Natural killer cell (primary cell): ENCODE data around the gene PTPRN2. TPM values are rescaled to one million over a fixed set of nuclear protein-coding genes. Genes with fewer than 3 reads are reported as not detected.

Source experiments
- ATAC-seq, 3 donors: fragments of 150-1000 bp in 2 of 3; fragments of 200-7000 bp in 1 of 3; cut with Tn5 transposase; 1 replicate in 1 of 3; 2 replicates in 2 of 3; pipeline ENCODE4 v1.10.0; 2021; ENCODE audit warnings: mild to moderate bottlenecking in 2 of 3, moderate library complexity in 2 of 3
- DNase-seq, 2 donors: peaks; one replicate each; pipeline versions ENCODE4 v3.0.0 to v3.0.0-alpha.2; 2013 to 2021; ENCODE audit warnings: mixed read lengths in 1 of 2
- H3K27ac ChIP-seq: one replicate; pipeline ENCODE4 v1.5.1; 2013; ENCODE audit warnings: mild to moderate bottlenecking, low read length
- H3K27me3 ChIP-seq: one replicate; pipeline ENCODE4 v1.6.1; 2013; ENCODE audit warnings: low read length; ENCODE audit not compliant: control insufficient read depth, insufficient read depth
- H3K36me3 ChIP-seq: one replicate; pipeline ENCODE4 v1.6.1; 2013; ENCODE audit warnings: low read length; ENCODE audit not compliant: control insufficient read depth, insufficient read depth
- H3K4me1 ChIP-seq: one replicate; pipeline ENCODE4 v1.6.1; 2013; ENCODE audit warnings: low read length; ENCODE audit not compliant: control insufficient read depth, insufficient read depth
- H3K4me3 ChIP-seq: one replicate; pipeline ENCODE4 v1.5.1; 2013; ENCODE audit warnings: low read length
- H3K9me3 ChIP-seq: one replicate; pipeline ENCODE4 v1.6.1; 2013; ENCODE audit warnings: low read length; ENCODE audit not compliant: control insufficient read depth, insufficient read depth
- H3K27ac Mint-ChIP-seq, 2 donors: one replicate each; pipeline ENCODE4 v1.8.0; 2022; ENCODE audit warnings: mild to moderate bottlenecking in 2 of 2, mixed read lengths in 2 of 2, moderate library complexity in 1 of 2
- H3K27me3 Mint-ChIP-seq, 2 donors: one replicate each; pipeline ENCODE4 v1.8.0; 2022; ENCODE audit warnings: low read depth in 2 of 2, mixed read lengths in 2 of 2
- H3K36me3 Mint-ChIP-seq: one replicate; pipeline ENCODE4 v1.8.0; 2022; ENCODE audit warnings: mixed read lengths
- H3K4me1 Mint-ChIP-seq, 2 donors: one replicate each; pipeline ENCODE4 v1.8.0; 2022; ENCODE audit warnings: mixed read lengths in 2 of 2
- H3K4me3 Mint-ChIP-seq: one replicate; pipeline ENCODE4 v1.8.0; 2022; ENCODE audit warnings: mild to moderate bottlenecking, moderate library complexity, mixed read lengths
- H3K9me3 Mint-ChIP-seq, 2 donors: one replicate each; pipeline ENCODE4 v1.8.0; 2022; ENCODE audit warnings: mixed read lengths in 2 of 2
- WGBS: methylation state at CpG from one replicate; pipeline ENCODE4 v1.1.7; 2013; ENCODE audit warnings: missing lambda C conversion rate; ENCODE audit not compliant: insufficient coverage; 5-methylcytosine and 5-hydroxymethylcytosine counted together
- intact Hi-C: fragments of 100-400 bp; cut with micrococcal nuclease; formaldehyde crosslinking; loops from one replicate; pipeline ENCODE4 v1.14.2; 2022
- total RNA-seq, 4 donors: library from RNA; stranded (reverse); fragments of 120-200 nt in 1 of 4; gene quantifications; one replicate each; pipeline versions ENCODE4 v1.2.3 to v1.2.4, GENCODE V29; 2013 to 2022
- TF ChIP-seq, protein P1 (sequence below): fragments of 200-600 bp; IDR thresholded peaks from one replicate; pipeline ENCODE4 v1.8.0; 2022; ENCODE audit warnings: antibody characterized with exemption

PTPRN2 gene
- total RNA-seq, 3 donors from 2014 or later (not counting 1 experiment from before 2014, with no cell fraction given) = 1.3 to 2.5 (median 1.9) TPM

DNA sequence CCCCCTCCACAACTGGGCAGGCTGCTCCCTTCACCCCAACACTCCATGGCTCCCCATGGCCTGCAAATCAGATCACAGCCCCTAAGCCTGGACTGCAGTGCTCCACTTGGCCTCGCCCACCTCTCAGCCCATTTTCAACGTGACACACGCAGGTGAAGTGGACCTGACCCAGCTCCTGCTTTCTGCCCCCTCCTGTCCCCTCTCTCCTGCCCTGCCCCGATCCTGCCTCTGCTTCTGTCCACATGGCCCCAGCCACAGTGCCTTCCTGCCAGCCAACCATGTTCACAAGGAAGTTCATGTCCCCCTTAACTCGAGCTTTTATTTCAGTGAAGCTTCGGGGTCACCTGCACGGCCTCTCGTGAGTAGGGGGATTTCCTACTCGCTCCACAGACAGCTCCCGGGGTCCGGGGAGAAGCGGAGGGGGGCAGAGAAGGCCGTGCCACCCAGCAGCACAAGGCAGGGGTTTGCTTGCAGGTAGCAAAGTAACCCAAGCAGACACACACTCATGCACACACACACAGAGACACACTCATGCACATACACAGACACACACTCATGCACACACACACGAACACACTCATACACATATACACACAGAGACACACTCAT, 713.3 kb downstream of the PTPRN2 start:
- H3K4me3 Mint-ChIP-seq = no peak overlapping the region
- no peaks in the 10 kb centered on the region for H3K36me3 Mint-ChIP-seq
- no peak overlapping the region for H3K27ac Mint-ChIP-seq
- WGBS = 85% methylated on average over 14 of the region's 14 CpGs
- Histone ChIP-seq H3K9me3 (no peaks in the 10 kb centered on the region), H3K27ac (no peak overlapping the region), H3K4me1 (peaks cover 6% of the 10 kb centered on the region), H3K4me3 (no peak overlapping the region), H3K36me3 (no peaks in the 10 kb centered on the region), H3K27me3 (no peaks in the 10 kb centered on the region)
- H3K27me3 Mint-ChIP-seq = peaks cover 0 to 3% of the 10 kb centered on the region in 2 donors
- DNase-seq (no peak), ATAC-seq (no peak)
- TF ChIP-seq, protein P1, sequence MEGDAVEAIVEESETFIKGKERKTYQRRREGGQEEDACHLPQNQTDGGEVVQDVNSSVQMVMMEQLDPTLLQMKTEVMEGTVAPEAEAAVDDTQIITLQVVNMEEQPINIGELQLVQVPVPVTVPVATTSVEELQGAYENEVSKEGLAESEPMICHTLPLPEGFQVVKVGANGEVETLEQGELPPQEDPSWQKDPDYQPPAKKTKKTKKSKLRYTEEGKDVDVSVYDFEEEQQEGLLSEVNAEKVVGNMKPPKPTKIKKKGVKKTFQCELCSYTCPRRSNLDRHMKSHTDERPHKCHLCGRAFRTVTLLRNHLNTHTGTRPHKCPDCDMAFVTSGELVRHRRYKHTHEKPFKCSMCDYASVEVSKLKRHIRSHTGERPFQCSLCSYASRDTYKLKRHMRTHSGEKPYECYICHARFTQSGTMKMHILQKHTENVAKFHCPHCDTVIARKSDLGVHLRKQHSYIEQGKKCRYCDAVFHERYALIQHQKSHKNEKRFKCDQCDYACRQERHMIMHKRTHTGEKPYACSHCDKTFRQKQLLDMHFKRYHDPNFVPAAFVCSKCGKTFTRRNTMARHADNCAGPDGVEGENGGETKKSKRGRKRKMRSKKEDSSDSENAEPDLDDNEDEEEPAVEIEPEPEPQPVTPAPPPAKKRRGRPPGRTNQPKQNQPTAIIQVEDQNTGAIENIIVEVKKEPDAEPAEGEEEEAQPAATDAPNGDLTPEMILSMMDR = no peak
- no peaks in the 10 kb centered on the region for H3K9me3 Mint-ChIP-seq
- H3K4me1 Mint-ChIP-seq = peaks cover 0 to 16% of the 10 kb centered on the region in 2 donors
- intact Hi-C loops = no loop called here

DNA sequence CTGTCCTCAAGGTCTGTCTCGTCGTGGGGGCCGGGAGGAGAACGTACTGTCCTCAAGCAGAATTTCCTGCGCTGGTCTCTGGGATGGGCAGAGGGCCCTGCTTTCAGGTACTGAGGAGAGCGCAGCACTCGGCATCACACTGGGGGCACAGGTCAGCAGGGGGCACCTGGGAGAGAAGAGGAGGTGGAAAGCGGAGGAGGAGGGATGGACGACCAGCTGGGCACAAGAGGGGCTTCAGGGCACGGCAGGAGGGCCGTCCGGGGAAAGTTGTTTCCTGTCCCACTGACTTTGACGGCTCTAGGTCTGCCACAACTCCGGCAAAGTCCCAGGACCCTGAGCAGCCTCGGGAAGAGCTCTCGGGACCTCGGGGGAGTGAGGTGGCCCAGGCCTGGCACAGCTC, 714.0 kb downstream of the PTPRN2 start:
- ATAC-seq (no peak), DNase-seq (no peak)
- no peaks in the 10 kb centered on the region for H3K27me3 ChIP-seq
- H3K9me3 ChIP-seq = no peaks in the 10 kb centered on the region
- Mint-ChIP-seq H3K36me3 (no peaks in the 10 kb centered on the region), H3K4me1 (peaks cover 0 to 16% of the 10 kb centered on the region in 2 donors), H3K27me3 (peaks cover 0 to 3% of the 10 kb centered on the region in 2 donors), H3K9me3 (no peaks in the 10 kb centered on the region), H3K27ac (no peak overlapping the region), H3K4me3 (no peak overlapping the region)
- H3K27ac ChIP-seq = no peak overlapping the region
- peaks cover 6% of the 10 kb centered on the region for H3K4me1 ChIP-seq
- 93% methylated on average over 17 of the region's 17 CpGs for WGBS
- intact Hi-C loops = no loop called here
- TF ChIP-seq, protein P1 = no peak
- H3K4me3 ChIP-seq = no peak overlapping the region
- H3K36me3 ChIP-seq = no peaks in the 10 kb centered on the region

DNA sequence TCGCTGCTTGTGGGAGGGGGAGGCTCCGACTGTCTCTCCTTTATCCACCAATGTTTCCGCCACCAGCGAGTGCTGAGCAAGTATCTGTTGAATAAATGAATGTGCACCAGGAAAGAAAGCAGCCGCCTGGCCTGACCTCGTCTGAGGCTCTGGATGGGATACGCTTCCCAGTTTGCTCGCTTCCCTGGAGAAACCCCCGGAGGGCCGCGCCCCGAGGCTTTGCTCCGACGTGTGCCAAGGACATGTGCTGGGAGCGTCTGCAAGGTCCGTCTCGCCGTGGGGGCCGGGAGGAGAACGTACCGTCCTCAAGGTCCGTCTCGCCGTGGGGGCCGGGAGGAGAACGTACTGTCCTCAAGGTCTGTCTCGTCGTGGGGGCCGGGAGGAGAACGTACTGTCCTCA, 714.4 kb downstream of the PTPRN2 start:
- H3K4me3 Mint-ChIP-seq = no peak overlapping the region
- H3K4me3 ChIP-seq = no peak overlapping the region
- no peaks in the 10 kb centered on the region for H3K27me3 ChIP-seq
- peaks cover 0 to 16% of the 10 kb centered on the region in 2 donors for H3K4me1 Mint-ChIP-seq
- no peaks in the 10 kb centered on the region for H3K9me3 ChIP-seq
- H3K27ac Mint-ChIP-seq = no peak overlapping the region
- no peak overlapping the region for H3K27ac ChIP-seq
- TF ChIP-seq, protein P1 = no peak
- H3K27me3 Mint-ChIP-seq = peaks cover 0 to 3% of the 10 kb centered on the region in 2 donors
- DNase-seq = no peak
- H3K36me3 ChIP-seq = no peaks in the 10 kb centered on the region
- 94% methylated on average over 23 of the region's 30 CpGs for WGBS
- no peaks in the 10 kb centered on the region for H3K9me3 Mint-ChIP-seq
- intact Hi-C loops = no loop called here
- H3K4me1 ChIP-seq = peaks cover 6% of the 10 kb centered on the region
- no peak for ATAC-seq
- no peaks in the 10 kb centered on the region for H3K36me3 Mint-ChIP-seq

DNA sequence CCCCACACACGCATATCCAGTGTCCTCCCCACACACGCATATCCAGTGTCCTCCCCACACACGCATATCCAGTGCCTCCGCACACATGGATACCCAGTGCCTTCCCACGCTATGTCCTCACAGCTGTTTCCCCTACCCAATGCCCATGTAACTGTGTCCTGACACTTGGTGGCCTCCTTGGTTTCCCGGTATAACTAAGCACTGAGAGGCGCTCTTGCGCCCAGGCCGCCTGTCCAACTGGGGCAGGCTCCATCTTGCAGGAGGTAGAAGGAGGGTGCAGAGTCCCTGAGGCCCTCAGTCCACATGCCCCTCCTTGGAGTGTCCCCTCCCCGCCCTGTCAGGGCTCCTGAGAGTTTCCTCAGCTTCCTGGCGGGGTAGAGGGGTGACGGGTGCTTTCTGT, 715.2 kb downstream of the PTPRN2 start:
- Mint-ChIP-seq H3K4me3 (no peak overlapping the region), H3K36me3 (no peaks in the 10 kb centered on the region), H3K27ac (no peak overlapping the region), H3K27me3 (peaks cover 0 to 3% of the 10 kb centered on the region in 2 donors), H3K9me3 (no peaks in the 10 kb centered on the region), H3K4me1 (peaks cover 0 to 16% of the 10 kb centered on the region in 2 donors)
- TF ChIP-seq, protein P1 = no peak
- H3K27me3 ChIP-seq = no peaks in the 10 kb centered on the region
- no peaks in the 10 kb centered on the region for H3K36me3 ChIP-seq
- no peaks in the 10 kb centered on the region for H3K9me3 ChIP-seq
- H3K4me1 ChIP-seq = peaks cover 6% of the 10 kb centered on the region
- no peak overlapping the region for H3K27ac ChIP-seq
- intact Hi-C loops = no loop called here
- ATAC-seq (no peak), DNase-seq (no peak)
- whole genome bisulfite sequencing = 86% methylated on average over 12 of the region's 12 CpGs
- no peak overlapping the region for H3K4me3 ChIP-seq
